ENCODE results near the gene CADPS.

DNA sequence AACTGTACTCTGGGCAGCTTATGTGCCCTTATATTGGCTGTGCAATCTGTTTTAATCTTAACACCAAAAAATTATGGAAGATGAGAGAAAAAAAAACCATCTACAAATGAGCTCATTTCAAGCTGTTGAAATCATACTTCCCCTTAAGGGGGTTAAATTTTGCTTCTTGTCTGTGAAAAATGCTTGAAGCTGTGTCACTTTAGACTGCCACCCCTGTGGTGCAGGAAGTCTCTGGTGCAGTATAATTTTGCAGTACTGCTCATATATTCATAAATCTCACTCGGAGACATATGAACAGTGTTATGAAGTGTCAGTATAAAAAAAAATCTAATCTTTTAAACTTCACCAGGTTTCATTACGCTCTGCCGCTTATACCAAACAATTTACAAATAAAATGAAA, 471.5 kb downstream of the CADPS start:
- TF ChIP-seq, protein P1, sequence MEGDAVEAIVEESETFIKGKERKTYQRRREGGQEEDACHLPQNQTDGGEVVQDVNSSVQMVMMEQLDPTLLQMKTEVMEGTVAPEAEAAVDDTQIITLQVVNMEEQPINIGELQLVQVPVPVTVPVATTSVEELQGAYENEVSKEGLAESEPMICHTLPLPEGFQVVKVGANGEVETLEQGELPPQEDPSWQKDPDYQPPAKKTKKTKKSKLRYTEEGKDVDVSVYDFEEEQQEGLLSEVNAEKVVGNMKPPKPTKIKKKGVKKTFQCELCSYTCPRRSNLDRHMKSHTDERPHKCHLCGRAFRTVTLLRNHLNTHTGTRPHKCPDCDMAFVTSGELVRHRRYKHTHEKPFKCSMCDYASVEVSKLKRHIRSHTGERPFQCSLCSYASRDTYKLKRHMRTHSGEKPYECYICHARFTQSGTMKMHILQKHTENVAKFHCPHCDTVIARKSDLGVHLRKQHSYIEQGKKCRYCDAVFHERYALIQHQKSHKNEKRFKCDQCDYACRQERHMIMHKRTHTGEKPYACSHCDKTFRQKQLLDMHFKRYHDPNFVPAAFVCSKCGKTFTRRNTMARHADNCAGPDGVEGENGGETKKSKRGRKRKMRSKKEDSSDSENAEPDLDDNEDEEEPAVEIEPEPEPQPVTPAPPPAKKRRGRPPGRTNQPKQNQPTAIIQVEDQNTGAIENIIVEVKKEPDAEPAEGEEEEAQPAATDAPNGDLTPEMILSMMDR (IDR thresholded peaks at IDR 0.05) = no peak
- no peak for TF ChIP-seq POLR2A (IDR thresholded peaks at IDR 0.05)
- no peak for TF ChIP-seq EP300 (IDR thresholded peaks at IDR 0.05)

All from sigmoid colon (tissue), 4 donors.